Loucy (cell line): ENCODE results near the gene SYNPR.

ENCODE experiments used
- H2AFZ ChIP-seq: fragments of 200-600 bp; sonication (generic); 2 replicates; pipeline ENCODE4 v1.6.0; 2016; ENCODE audit warnings: antibody characterized with exemption, mild to moderate bottlenecking, low read length, moderate library complexity
- H3F3A ChIP-seq: fragments of 200-600 bp; 2 replicates; pipeline ENCODE4 v1.6.0; 2016; ENCODE audit warnings: antibody characterized with exemption, low read depth, mild to moderate bottlenecking
- H3K27me3 ChIP-seq: fragments of 200-600 bp; sonication (generic); 2 replicates; pipeline ENCODE4 v1.6.1; 2014; ENCODE audit warnings: low read length, mild to moderate bottlenecking; ENCODE audit not compliant: insufficient read depth, poor library complexity, severe bottlenecking
- H3K36me3 ChIP-seq: fragments of 200-600 bp; sonication (generic); 2 replicates; pipeline ENCODE4 v1.6.1; 2016; ENCODE audit warnings: low read length; ENCODE audit not compliant: insufficient read depth
- H3K4me1 ChIP-seq: fragments of 200-600 bp; sonication (generic); 2 replicates; pipeline ENCODE4 v1.5.1; 2014; ENCODE audit warnings: low read length, mild to moderate bottlenecking; ENCODE audit not compliant: insufficient read depth, poor library complexity, severe bottlenecking
- H3K4me2 ChIP-seq: fragments of 200-600 bp; sonication (generic); 2 replicates; pipeline ENCODE4 v1.6.0; 2014; ENCODE audit warnings: antibody characterized with exemption, low read length, low read depth, mild to moderate bottlenecking; ENCODE audit not compliant: poor library complexity, severe bottlenecking
- H3K4me3 ChIP-seq: fragments of 200-600 bp; sonication (generic); 2 replicates; pipeline ENCODE4 v1.5.1; 2014; ENCODE audit warnings: low read length, mild to moderate bottlenecking, mixed read lengths; ENCODE audit not compliant: poor library complexity, severe bottlenecking
- H3K79me2 ChIP-seq: fragments of 200-600 bp; sonication (generic); 2 replicates; pipeline ENCODE4 v1.6.1; 2014; ENCODE audit warnings: low read length; ENCODE audit not compliant: insufficient read depth
- H3K9ac ChIP-seq: fragments of 200-600 bp; sonication (generic); 2 replicates; pipeline ENCODE4 v1.6.0; 2014; ENCODE audit warnings: mild to moderate bottlenecking, low read depth, low read length, moderate library complexity; ENCODE audit not compliant: poor library complexity, severe bottlenecking
- H3K9me2 ChIP-seq: fragments of 200-600 bp; sonication (generic); replicated peaks from 2 replicates; pipeline ENCODE4 v1.6.1; 2016; ENCODE audit warnings: low read depth, low read length, mixed read lengths
- H3K9me3 ChIP-seq: fragments of 200-600 bp; sonication (generic); 2 replicates; pipeline ENCODE4 v1.6.1; 2014; ENCODE audit warnings: mild to moderate bottlenecking, antibody characterized with exemption, low read length, low read depth; ENCODE audit not compliant: insufficient read depth
- H4K20me1 ChIP-seq: fragments of 200-600 bp; sonication (generic); 2 replicates; pipeline ENCODE4 v1.6.0; 2014; ENCODE audit warnings: antibody characterized with exemption, low read length, mild to moderate bottlenecking; ENCODE audit not compliant: insufficient read depth, poor library complexity, severe bottlenecking
- CTCF ChIP-seq: fragments of 200-600 bp; sonication (generic); conservative IDR thresholded peaks from 2 replicates; pipeline ENCODE4 v1.5.1; 2014; ENCODE audit warnings: mild to moderate bottlenecking, antibody characterized with exemption, low read length
- EZH2phosphoT487 ChIP-seq: fragments of 200-600 bp; IDR thresholded peaks from 2 replicates; pipeline ENCODE4 v1.6.1; 2018; ENCODE audit warnings: antibody characterized with exemption, mild to moderate bottlenecking, moderate library complexity, borderline replicate concordance

The SYNPR gene

GRCh38 chr3:63274359-63274758, 3.7 kb upstream of the SYNPR start:
- H2AFZ ChIP-seq, result no peak overlapping the region
- TF ChIP-seq EZH2phosphoT487, result no peak
- TF ChIP-seq CTCF, result no peak
- no peaks in the 10 kb centered on the region; the same call in 1 of the 2 replicates for H3K9me3 ChIP-seq
- no peaks in the 10 kb centered on the region for H3K27me3 ChIP-seq
- H3K4me1 ChIP-seq, result no peaks in the 10 kb centered on the region
- no peaks in the 10 kb centered on the region for H4K20me1 ChIP-seq
- no peaks in the 10 kb centered on the region for H3K79me2 ChIP-seq
- no peaks in the 10 kb centered on the region; the same call in 1 of the 2 replicates for H3K9me2 ChIP-seq
- no peaks in the 10 kb centered on the region for H3K36me3 ChIP-seq
- no peaks in the 10 kb centered on the region for H3F3A ChIP-seq
- H3K4me3 ChIP-seq, result no peak overlapping the region
- no peak overlapping the region for H3K4me2 ChIP-seq
- H3K9ac ChIP-seq, result no peak overlapping the region

GRCh38 chr3:63279005-63279841, 1.1 kb downstream of the SYNPR start:
- Histone ChIP-seq H3K4me1 (no peaks in the 10 kb centered on the region), H3F3A (no peaks in the 10 kb centered on the region), H2AFZ (no peak overlapping the region), H3K9me3 (no peaks in the 10 kb centered on the region; the same call in 1 of the 2 replicates), H3K27me3 (no peaks in the 10 kb centered on the region), H3K79me2 (no peaks in the 10 kb centered on the region), H3K36me3 (no peaks in the 10 kb centered on the region), H3K9ac (no peak overlapping the region), H3K4me3 (no peak overlapping the region), H3K4me2 (no peak overlapping the region), H3K9me2 (no peaks in the 10 kb centered on the region), H4K20me1 (no peaks in the 10 kb centered on the region)
- TF ChIP-seq CTCF (no peak), EZH2phosphoT487 (no peak)

GRCh38 chr3:63287610-63288009, 9.5 kb downstream of the SYNPR start:
- Histone ChIP-seq H3K27me3 (no peaks in the 10 kb centered on the region), H3K79me2 (no peaks in the 10 kb centered on the region), H3K9ac (no peak overlapping the region), H3K9me2 (no peaks in the 10 kb centered on the region), H4K20me1 (no peaks in the 10 kb centered on the region), H3F3A (no peaks in the 10 kb centered on the region), H3K4me2 (no peak overlapping the region), H3K9me3 (no peaks in the 10 kb centered on the region), H2AFZ (no peak overlapping the region), H3K4me3 (no peak overlapping the region), H3K4me1 (no peaks in the 10 kb centered on the region), H3K36me3 (no peaks in the 10 kb centered on the region)
- TF ChIP-seq EZH2phosphoT487, result no peak
- no peak for TF ChIP-seq CTCF
